Cardiac muscle cell (in vitro differentiated cells and primary cell): ENCODE measurements around the gene ZYX. TPM values are rescaled to one million over a fixed set of nuclear protein-coding genes. Genes with fewer than 3 reads are reported as not detected.

Experiments used
- DNase-seq, 2 donors: peaks; one replicate each; pipeline versions ENCODE4 v3.0.0 to v3.0.0-alpha.2; 2010 to 2017; ENCODE audit warnings: low read depth in 1 of 2, low spot score in 1 of 2
- H3K27ac ChIP-seq: fragments of 200-600 bp; sonication (generic); 2 replicates; pipeline ENCODE4 v1.5.1; 2016
- H3K27me3 ChIP-seq: fragments of 200-600 bp; sonication (generic); 2 replicates; pipeline ENCODE4 v1.6.0; 2016; ENCODE audit warnings: control low read depth
- H3K36me3 ChIP-seq: fragments of 200-600 bp; sonication (generic); 2 replicates; pipeline ENCODE4 v1.5.1; 2016; ENCODE audit warnings: control low read depth
- H3K4me1 ChIP-seq: fragments of 200-600 bp; sonication (generic); 2 replicates; pipeline ENCODE4 v1.8.1; 2017; ENCODE audit warnings: low read depth, mild to moderate bottlenecking, mixed run types
- H3K4me3 ChIP-seq: fragments of 200-600 bp; sonication (generic); 2 replicates; pipeline ENCODE4 v1.5.1; 2016; ENCODE audit warnings: mild to moderate bottlenecking
- H3K9me3 ChIP-seq: fragments of 200-600 bp; sonication (generic); 2 replicates; pipeline ENCODE4 v1.5.1; 2017; ENCODE audit warnings: low read depth, mild to moderate bottlenecking, control low read depth
- CTCF ChIP-seq: IDR thresholded peaks from 2 replicates; pipeline ENCODE4 v1.5.1; 2012; ENCODE audit warnings: low read depth, mild to moderate bottlenecking, low read length
- polyA plus RNA-seq: library from polyadenylated mRNA; unstranded; fragments of >200 nt; fragmentation: Nextera tagmentation; extraction: Ambion mirVana; gene quantifications from 2 replicates; pipeline ENCODE4 v1.2.1, GENCODE V29; 2016
- total RNA-seq: library from RNA; depleted of rRNA; stranded (reverse); fragments of >200 nt; gene quantifications from 2 replicates; pipeline ENCODE4 v1.2.3, GENCODE V29; 2016

ZYX gene
- total and polyA plus RNA-seq, 2 experiments from 2014 or later: 57.2 to 98.4 TPM

GRCh38 chr7:143373255-143373794 is 7.8 kb upstream of the ZYX start:
- Histone ChIP-seq H3K27ac (no peak overlapping the region), H3K4me3 (no peak overlapping the region), H3K9me3 (no peaks in the 10 kb centered on the region), H3K36me3 (no peaks in the 10 kb centered on the region), H3K4me1 (no peaks in the 10 kb centered on the region), H3K27me3 (no peaks in the 10 kb centered on the region)
- no peak for DNase-seq
- TF ChIP-seq CTCF: no peak

- Histone ChIP-seq H3K36me3 (no peaks in the 10 kb centered on the region), H3K9me3 (no peaks in the 10 kb centered on the region), H3K4me3 (no peak overlapping the region), H3K4me1 (peaks cover 9% of the 10 kb centered on the region), H3K27ac (no peak overlapping the region), H3K27me3 (no peaks in the 10 kb centered on the region)
- TF ChIP-seq CTCF: no peak
- DNase-seq: no peak
Observed at GRCh38 chr7:143374561-143374960, 6.6 kb upstream of the ZYX start.

GRCh38 chr7:143375298-143376034 is 5.7 kb upstream of the ZYX start:
- no peak overlapping the region for H3K27ac ChIP-seq
- peak in 1 of 2 donors; percentile 3 for DNase-seq

GRCh38 chr7:143376396-143376795 is 4.7 kb upstream of the ZYX start:
- Histone ChIP-seq H3K9me3 (no peaks in the 10 kb centered on the region), H3K4me1 (peaks cover 12% of the 10 kb centered on the region), H3K4me3 (no peak overlapping the region), H3K27ac (no peak overlapping the region), H3K27me3 (no peaks in the 10 kb centered on the region), H3K36me3 (no peaks in the 10 kb centered on the region)
- DNase-seq: no peak
- no peak for TF ChIP-seq CTCF

More at GRCh38 chr7:143375298-143376034, 5.7 kb upstream of the ZYX start:
- Histone ChIP-seq H3K27me3 (no peaks in the 10 kb centered on the region), H3K4me3 (no peak overlapping the region), H3K4me1 (peaks cover 12% of the 10 kb centered on the region), H3K36me3 (no peaks in the 10 kb centered on the region), H3K9me3 (no peaks in the 10 kb centered on the region)
- no peak for TF ChIP-seq CTCF

- H3K4me1 ChIP-seq: peaks cover 18% of the 10 kb centered on the region
- peak overlapping the region; percentile 99 for H3K27ac ChIP-seq
- H3K36me3 ChIP-seq: no peaks in the 10 kb centered on the region
- no peaks in the 10 kb centered on the region for H3K27me3 ChIP-seq
- no peaks in the 10 kb centered on the region for H3K9me3 ChIP-seq
- peak overlapping the region; percentile 94 for H3K4me3 ChIP-seq
- no peak for TF ChIP-seq CTCF
- DNase-seq: no peak
Observed at GRCh38 chr7:143379611-143380259, 1.4 kb upstream of the ZYX start.
